Endothelial cell of umbilical vein (primary cell): ENCODE data around the gene WDHD1.

Experiments
- CTCF ChIP-seq, 2 donors: IDR thresholded peaks; 1 replicate in 1 of 2; 2 replicates in 1 of 2; pipeline ENCODE4 v1.5.1; 2011; ENCODE audit warnings: low read length in 2 of 2, mild to moderate bottlenecking in 2 of 2, moderate library complexity in 2 of 2, control low read depth in 1 of 2, inconsistent platforms in 1 of 2, low read depth in 1 of 2; ENCODE audit not compliant: insufficient read depth in 1 of 2; ENCODE audit errors: extremely low read depth in 1 of 2
- EZH2 ChIP-seq: IDR thresholded peaks from 2 replicates; pipeline ENCODE4 v1.6.1; 2012; ENCODE audit warnings: borderline replicate concordance, low read depth, mild to moderate bottlenecking, moderate library complexity, low read length, inconsistent platforms; ENCODE audit not compliant: severe bottlenecking
- JUN ChIP-seq: IDR thresholded peaks from 2 replicates; pipeline ENCODE4 v1.6.1; 2011; ENCODE audit warnings: borderline replicate concordance, low read depth; ENCODE audit not compliant: insufficient read length, insufficient read depth
- POLR2AphosphoS5 ChIP-seq: IDR thresholded peaks from 2 replicates; pipeline ENCODE4 v1.6.1; 2012; ENCODE audit warnings: low read depth, mild to moderate bottlenecking, control low read depth, low read length, moderate library complexity; ENCODE audit not compliant: insufficient read depth

GRCh38 chr14:55048900-55049436 lies 22.1 kb upstream of the WDHD1 start:
- TF ChIP-seq POLR2AphosphoS5 (no peak), JUN (no peak), CTCF (IDR thresholded peaks at IDR 0.05; ENCODE audit: extremely low read depth in 1 of 2, insufficient read depth in 1 of 2, low read depth in 1 of 2, low read length in 2 of 2) (no peak), EZH2 (no peak)
